Stimulated activated CD4-positive, alpha-beta T cell treated with anti-CD3 and anti-CD28 coated beads, Interleukin-2, amount 100 ng/mL, for 24 hours (primary cell): ENCODE results near the gene CHRNE.

ENCODE experiments used
- DNase-seq, 2 donors: peaks; one replicate each; pipeline ENCODE4 v3.0.0-alpha.2; 2020

CHRNE gene

GRCh38 chr17:4851084-4851483 lies 51.8 kb downstream of the CHRNE start:
- no peak for DNase-seq

GRCh38 chr17:4850246-4850645 lies 52.7 kb downstream of the CHRNE start:
- no peak for DNase-seq

- DNase-seq, result no peak
Observed at GRCh38 chr17:4849011-4849536, 53.8 kb downstream of the CHRNE start.
